Measurements from ENCODE around the gene TSGA10. TPM values are rescaled to one million over a fixed set of nuclear protein-coding genes. Genes with fewer than 3 reads are reported as not detected.

TSGA10 gene
- total and polyA plus RNA-seq, 2 experiments from 2014 or later: 6.4 to 24.2 TPM

- DNase-seq (ENCODE audit: low spot score) (peak; percentile 21), ATAC-seq (peak; percentile 64; the same call in 2 of the 3 replicates)
- Histone ChIP-seq H3K36me3 (ENCODE audit: insufficient read depth) (no peaks in the 10 kb centered on the region), H3K27me3 (ENCODE audit: insufficient read depth) (peaks cover 5% of the 10 kb centered on the region), H3K27ac (ENCODE audit: low read depth) (no peak overlapping the region), H2AFZ (no peak overlapping the region), H3K4me3 (no peak overlapping the region), H3K79me2 (replicated peaks; ENCODE audit: insufficient read depth) (no peaks in the 10 kb centered on the region), H3K9me2 (ENCODE audit: insufficient read depth) (no peaks in the 10 kb centered on the region), H3F3A (replicated peaks; ENCODE audit: low read depth) (no peaks in the 10 kb centered on the region), H3K4me2 (no peak overlapping the region), H3K4me1 (ENCODE audit: insufficient read depth) (peaks cover 12% of the 10 kb centered on the region), H4K20me1 (replicated peaks; ENCODE audit: insufficient read depth) (no peaks in the 10 kb centered on the region)
- TF ChIP-seq CTCF (conservative IDR thresholded peaks at IDR 0.05; ENCODE audit: low read depth in 2 of 2) (peak; percentile 43 to 53), ZNF331 (CRISPR knock-in tag; IDR thresholded peaks at IDR 0.05; ENCODE audit: low read depth) (no peak)
- H3K4me1 Mint-ChIP-seq: peaks cover 19% of the 10 kb centered on the region
- no peaks in the 10 kb centered on the region for H3K9me3 Mint-ChIP-seq
- peaks cover 4% of the 10 kb centered on the region; the same call in 1 of the 3 replicates for H3K36me3 Mint-ChIP-seq (ENCODE audit: low read depth)
- peaks cover 5% of the 10 kb centered on the region for H3K27me3 Mint-ChIP-seq (ENCODE audit: insufficient read depth, low read depth, poor library complexity)
- H3K27ac Mint-ChIP-seq: no peak overlapping the region
- no peak overlapping the region for H3K4me3 Mint-ChIP-seq
Observed at GRCh38 chr2:99085421-99085820, 69.3 kb downstream of the TSGA10 start.

GRCh38 chr2:99084256-99084655 is 70.5 kb downstream of the TSGA10 start:
- Histone ChIP-seq H3K4me2 (no peak overlapping the region), H3F3A (replicated peaks; ENCODE audit: low read depth) (no peaks in the 10 kb centered on the region), H3K9me2 (ENCODE audit: insufficient read depth) (no peaks in the 10 kb centered on the region), H3K36me3 (ENCODE audit: insufficient read depth) (no peaks in the 10 kb centered on the region), H3K79me2 (replicated peaks; ENCODE audit: insufficient read depth) (no peaks in the 10 kb centered on the region), H3K27ac (ENCODE audit: low read depth) (no peak overlapping the region), H2AFZ (no peak overlapping the region), H3K4me3 (no peak overlapping the region), H3K27me3 (ENCODE audit: insufficient read depth) (peaks cover 5% of the 10 kb centered on the region), H3K4me1 (ENCODE audit: insufficient read depth) (peaks cover 12% of the 10 kb centered on the region), H4K20me1 (replicated peaks; ENCODE audit: insufficient read depth) (no peaks in the 10 kb centered on the region)
- peak; percentile 45 for DNase-seq (ENCODE audit: low spot score)
- peak; percentile 44; the same call in 2 of the 3 replicates for ATAC-seq
- H3K4me3 Mint-ChIP-seq: no peak overlapping the region
- H3K27me3 Mint-ChIP-seq (ENCODE audit: insufficient read depth, low read depth, poor library complexity): peaks cover 3% of the 10 kb centered on the region
- H3K9me3 Mint-ChIP-seq: no peaks in the 10 kb centered on the region
- peaks cover 4% of the 10 kb centered on the region; the same call in 1 of the 3 replicates for H3K36me3 Mint-ChIP-seq (ENCODE audit: low read depth)
- peaks cover 19% of the 10 kb centered on the region for H3K4me1 Mint-ChIP-seq
- H3K27ac Mint-ChIP-seq: no peak overlapping the region
- TF ChIP-seq JUNB (IDR thresholded peaks at IDR 0.05; ENCODE audit: unreplicated experiment): no peak
- no peak for TF ChIP-seq CTCF (conservative IDR thresholded peaks at IDR 0.05; ENCODE audit: low read depth in 2 of 2)

GRCh38 chr2:99081891-99082290 is 72.9 kb downstream of the TSGA10 start:
- H3F3A ChIP-seq (replicated peaks; ENCODE audit: low read depth): no peaks in the 10 kb centered on the region
- no peaks in the 10 kb centered on the region for H3K79me2 ChIP-seq (replicated peaks; ENCODE audit: insufficient read depth)
- no peaks in the 10 kb centered on the region for H3K36me3 ChIP-seq (ENCODE audit: insufficient read depth)
- no peaks in the 10 kb centered on the region for H4K20me1 ChIP-seq (replicated peaks; ENCODE audit: insufficient read depth)
- H3K4me3 ChIP-seq: peak overlapping the region; percentile 22; the same call in 1 of the 2 replicates
- Mint-ChIP-seq H3K27ac (no peak overlapping the region), H3K4me3 (peak overlapping the region; percentile 25; the same call in 1 of the 3 replicates), H3K36me3 (ENCODE audit: low read depth) (no peaks in the 10 kb centered on the region), H3K27me3 (ENCODE audit: insufficient read depth, low read depth, poor library complexity) (peaks cover 1% of the 10 kb centered on the region), H3K9me3 (no peaks in the 10 kb centered on the region), H3K4me1 (peaks cover 19% of the 10 kb centered on the region)
- peaks cover 5% of the 10 kb centered on the region for H3K27me3 ChIP-seq (ENCODE audit: insufficient read depth)
- DNase-seq (ENCODE audit: low spot score) (peak; percentile 34), ATAC-seq (peak; percentile 34; the same call in 1 of the 3 replicates)
- no peaks in the 10 kb centered on the region for H3K9me2 ChIP-seq (ENCODE audit: insufficient read depth)
- peak overlapping the region; percentile 58 for H3K4me2 ChIP-seq
- no peak overlapping the region for H3K27ac ChIP-seq (ENCODE audit: low read depth)
- peaks cover 12% of the 10 kb centered on the region for H3K4me1 ChIP-seq (ENCODE audit: insufficient read depth)
- H2AFZ ChIP-seq: peak overlapping the region; percentile 7; the same call in 1 of the 2 replicates
- no peak for TF ChIP-seq ETS1 (IDR thresholded peaks at IDR 0.05)
- TF ChIP-seq REST (IDR thresholded peaks at IDR 0.05; ENCODE audit: unreplicated experiment): no peak
- no peak for TF ChIP-seq JUNB (IDR thresholded peaks at IDR 0.05; ENCODE audit: unreplicated experiment)
- TF ChIP-seq STAT1 (IDR thresholded peaks at IDR 0.05; ENCODE audit: unreplicated experiment): no peak
- no peak for TF ChIP-seq ZNF331 (CRISPR knock-in tag; IDR thresholded peaks at IDR 0.05; ENCODE audit: low read depth)
- TF ChIP-seq ZNF114 (CRISPR knock-in tag; IDR thresholded peaks at IDR 0.05): no peak

All from GM23338 (cell line).